ENCODE measurements around the gene EZH2. TPM values are rescaled to one million over a fixed set of nuclear protein-coding genes. Genes with fewer than 3 reads are reported as not detected.

Gene EZH2
- total RNA-seq, 2 experiments from 2014 or later = 117 to 126 TPM

- intact Hi-C loops (cut with DNase I, micrococcal nuclease) = no loop called here
- Mint-ChIP-seq H3K27ac (no peak overlapping the region), H3K9me3 (ENCODE audit: low read depth) (no peaks in the 10 kb centered on the region), H3K4me3 (no peak overlapping the region), H3K4me1 (peaks cover 21% of the 10 kb centered on the region), H3K36me3 (ENCODE audit: low read depth) (no peaks in the 10 kb centered on the region), H3K27me3 (no peaks in the 10 kb centered on the region)
- ATAC-seq = no peak
- ChIA-PET CTCF (no interaction called here), POLR2A (no interaction called here)
- DNase-seq = no peak
Observed at GRCh38 chr7:148901178-148901577, 17.1 kb upstream of the EZH2 start.

DNA sequence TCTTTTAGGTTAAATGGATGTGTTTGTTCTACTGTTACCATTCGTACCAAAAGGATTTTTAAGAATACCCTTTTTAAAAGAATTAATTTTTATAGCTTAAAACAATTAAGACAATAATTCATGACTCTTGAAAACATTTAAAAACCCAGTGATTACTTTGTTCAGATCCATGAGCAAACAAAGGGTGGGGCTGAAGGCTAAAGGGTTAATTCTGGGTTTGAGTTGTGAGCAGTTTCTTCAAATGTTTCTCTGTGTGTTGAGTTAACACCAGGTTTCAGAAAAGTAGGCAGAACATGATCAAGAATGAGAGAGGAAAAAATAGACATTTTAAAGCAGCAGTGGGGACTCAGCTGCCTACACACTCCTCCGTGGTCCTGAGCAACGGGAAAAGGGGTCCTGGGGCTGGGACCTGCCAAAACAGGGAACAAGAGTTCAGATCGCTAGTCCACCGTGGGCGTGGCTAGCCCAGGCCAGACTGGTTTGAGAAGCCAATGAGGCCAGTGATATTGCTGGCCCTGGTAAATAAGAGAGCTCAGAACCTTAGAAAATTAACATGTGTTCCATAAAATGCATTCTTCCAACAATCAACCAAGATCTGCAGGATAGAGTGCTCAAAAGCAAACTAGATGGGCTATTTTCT is 14.9 kb upstream of the EZH2 start:
- Mint-ChIP-seq H3K4me3 (no peak overlapping the region), H3K4me1 (peaks cover 20% of the 10 kb centered on the region), H3K27ac (peak overlapping the region; percentile 48), H3K27me3 (no peaks in the 10 kb centered on the region), H3K9me3 (ENCODE audit: low read depth) (no peaks in the 10 kb centered on the region), H3K36me3 (ENCODE audit: low read depth) (no peaks in the 10 kb centered on the region)
- ChIA-PET CTCF (no interaction called here), POLR2A (no interaction called here)
- intact Hi-C loops (cut with DNase I, micrococcal nuclease) = no loop called here
- DNase-seq (no peak), ATAC-seq (no peak)

DNA sequence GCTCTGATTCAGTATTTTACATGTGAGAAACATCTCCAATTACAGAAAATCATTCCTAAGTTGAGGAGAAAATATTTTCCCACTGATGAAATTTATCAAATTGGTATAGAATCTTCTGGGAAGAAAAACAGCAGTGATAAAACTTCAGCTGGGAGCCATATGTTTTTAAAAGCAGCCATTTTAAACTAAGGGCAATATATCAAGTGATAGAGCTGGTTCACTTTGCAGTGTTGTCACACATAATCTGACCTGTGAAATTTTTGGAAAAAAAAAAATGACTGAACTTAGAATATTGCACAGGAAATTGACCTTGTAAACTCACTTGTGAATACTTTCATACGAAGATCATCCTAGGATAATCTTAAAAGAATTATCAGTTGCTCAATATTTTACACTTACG is 10.5 kb upstream of the EZH2 start:
- Mint-ChIP-seq H3K4me1 (peaks cover 10% of the 10 kb centered on the region), H3K27ac (no peak overlapping the region), H3K9me3 (ENCODE audit: low read depth) (no peaks in the 10 kb centered on the region), H3K27me3 (no peaks in the 10 kb centered on the region), H3K36me3 (ENCODE audit: low read depth) (peaks cover 5% of the 10 kb centered on the region), H3K4me3 (no peak overlapping the region)
- ATAC-seq (no peak), DNase-seq (no peak)
- CTCF ChIA-PET = interaction anchor here (1.2 kb wide), 1 partner anchor 16 kb away, joined by 4 read pairs; no protein-coding TSS in a partner anchor
- intact Hi-C loops (cut with DNase I, micrococcal nuclease) = no loop called here
- POLR2A ChIA-PET = no interaction called here

DNA sequence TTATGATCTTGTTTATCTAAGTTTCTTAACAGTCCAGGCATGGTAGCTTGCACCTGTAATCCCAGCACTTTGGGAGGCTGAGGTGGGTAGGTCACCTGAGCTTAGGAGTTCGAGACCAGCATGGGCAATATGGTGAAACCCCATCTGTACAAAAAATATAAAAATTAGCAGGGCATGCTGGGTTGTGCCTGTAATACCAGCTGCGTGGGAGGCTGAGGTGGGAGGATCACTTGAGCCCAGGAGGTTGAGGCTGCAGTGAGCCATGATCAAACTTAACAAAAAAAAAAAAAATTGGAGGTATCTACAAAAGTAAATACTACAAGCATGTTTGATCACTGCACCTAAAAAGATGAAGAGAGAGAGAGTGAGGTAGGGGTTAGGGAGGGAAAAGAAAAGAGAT is 9.0 kb upstream of the EZH2 start:
- no peak for DNase-seq
- CTCF ChIA-PET = interaction anchor here (0.6 to 1.7 kb wide), 4 partner anchors 70 to 407 kb away, joined by 3 to 5 read pairs (median 4); no protein-coding TSS in a partner anchor
- Mint-ChIP-seq H3K9me3 (ENCODE audit: low read depth) (no peaks in the 10 kb centered on the region), H3K27ac (no peak overlapping the region), H3K27me3 (no peaks in the 10 kb centered on the region), H3K4me1 (peaks cover 5% of the 10 kb centered on the region), H3K36me3 (ENCODE audit: low read depth) (peaks cover 11% of the 10 kb centered on the region), H3K4me3 (no peak overlapping the region)
- ATAC-seq = no peak
- POLR2A ChIA-PET = interaction anchor here (0.6 kb wide), 1 partner anchor 298 kb away, joined by 8 read pairs; no protein-coding TSS in a partner anchor
- intact Hi-C loops (cut with DNase I, micrococcal nuclease) = no loop called here

GRCh38 chr7:148888300-148888699 is 4.2 kb upstream of the EZH2 start:
- POLR2A ChIA-PET = interaction anchor here (1.7 kb wide), 1 partner anchor 53 kb away, joined by 6 read pairs; no protein-coding TSS in a partner anchor
- Mint-ChIP-seq H3K36me3 (ENCODE audit: low read depth) (peaks cover 23% of the 10 kb centered on the region), H3K4me1 (peaks cover 16% of the 10 kb centered on the region), H3K9me3 (ENCODE audit: low read depth) (peaks cover 1% of the 10 kb centered on the region), H3K4me3 (no peak overlapping the region), H3K27ac (peak overlapping the region; percentile 8), H3K27me3 (no peaks in the 10 kb centered on the region)
- CTCF ChIA-PET = interaction anchor here (0.6 to 2.2 kb wide), 6 partner anchors 11 to 96 kb away, joined by 3 to 8 read pairs (median 4); no protein-coding TSS in a partner anchor
- no peak for DNase-seq
- ATAC-seq = no peak
- intact Hi-C loops (cut with DNase I, micrococcal nuclease) = loop anchor here in 1 of 2 experiments (10.0 kb wide), 3 partner anchors 357 to 987 kb away; partner anchors contain the start of gene ATP6V0E2

- CTCF ChIA-PET = interaction anchor here (0.9 to 1.1 kb wide), 3 partner anchors 17 to 260 kb away, joined by 3 read pairs; partner anchors contain the start of gene ZNF398
- intact Hi-C loops (cut with DNase I, micrococcal nuclease) = loop anchor here in 1 of 2 experiments (10.0 kb wide), 3 partner anchors 358 to 988 kb away; partner anchors contain the start of gene ATP6V0E2
- DNase-seq (no peak), ATAC-seq (no peak)
- peaks cover 1% of the 10 kb centered on the region for H3K9me3 Mint-ChIP-seq (ENCODE audit: low read depth)
- peaks cover 16% of the 10 kb centered on the region for H3K4me1 Mint-ChIP-seq
- H3K27me3 Mint-ChIP-seq = no peaks in the 10 kb centered on the region
- H3K36me3 Mint-ChIP-seq (ENCODE audit: low read depth) = peaks cover 28% of the 10 kb centered on the region
- H3K4me3 Mint-ChIP-seq = no peak overlapping the region
- H3K27ac Mint-ChIP-seq = peak overlapping the region; percentile 69
- POLR2A ChIA-PET = interaction anchor here (0.7 to 3.7 kb wide), 4 partner anchors 14 to 75 kb away, joined by 3 to 23 read pairs (median 6); no protein-coding TSS in a partner anchor
Observed at GRCh38 chr7:148886844-148887243, 2.8 kb upstream of the EZH2 start.

DNA sequence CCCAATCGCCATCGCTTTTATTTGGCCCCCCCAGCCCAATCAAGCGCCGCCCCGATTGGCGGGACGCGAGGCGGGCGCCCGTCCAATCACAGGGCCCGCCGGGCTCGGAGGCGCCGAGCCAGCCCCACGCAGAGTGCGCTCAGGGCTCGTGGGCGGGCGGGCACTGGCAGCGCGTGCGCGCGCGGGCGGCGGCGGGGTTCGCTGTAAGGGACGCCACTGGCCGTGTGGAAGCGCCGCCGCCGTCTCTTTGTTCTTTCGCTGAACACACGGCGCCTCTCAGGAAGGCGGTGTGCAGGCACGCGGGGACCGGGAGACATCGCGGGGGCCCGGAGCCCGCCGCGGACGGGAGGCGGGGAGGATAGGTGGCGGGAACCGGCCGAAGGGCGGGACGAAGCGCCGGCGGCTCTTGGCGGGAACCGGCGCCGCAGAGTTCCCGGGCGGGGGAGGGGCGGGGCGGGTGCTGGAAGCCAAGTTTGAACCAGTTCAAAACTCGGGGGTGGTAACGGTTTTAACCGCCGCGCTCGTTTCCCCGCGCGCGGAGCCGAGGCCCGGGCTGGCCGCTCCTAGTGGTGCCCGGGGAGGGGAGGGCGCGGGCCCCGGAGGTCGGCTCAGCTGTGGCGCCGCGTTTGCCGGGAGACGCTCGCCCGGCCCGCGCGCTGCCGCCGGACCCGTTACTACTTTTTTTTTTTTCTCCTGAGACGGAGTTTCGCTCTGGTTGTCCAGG is 370 bp upstream of the EZH2 start:
- CTCF ChIA-PET = interaction anchor here (0.8 to 2.0 kb wide), 3 partner anchors 54 to 57 kb away, joined by 3 to 17 read pairs (median 3); no protein-coding TSS in a partner anchor
- peaks cover 1% of the 10 kb centered on the region for H3K9me3 Mint-ChIP-seq (ENCODE audit: low read depth)
- peak overlapping the region; percentile 99 for H3K27ac Mint-ChIP-seq
- H3K4me3 Mint-ChIP-seq = peak overlapping the region; percentile 95
- POLR2A ChIA-PET = interaction anchor here (0.6 to 3.9 kb wide), 8 partner anchors 28 to 186 kb away, joined by 3 to 40 read pairs (median 4); partner anchors contain the start of gene CUL1
- H3K4me1 Mint-ChIP-seq = peaks cover 34% of the 10 kb centered on the region
- intact Hi-C loops (cut with DNase I, micrococcal nuclease) = loop anchor here (1.0 to 10.0 kb wide), 14 partner anchors 29 to 990 kb away; partner anchors contain the start of genes ATP6V0E2 (in 1 of the 2), PDIA4 (in 1 of the 2), ZNF398 (in 1 of the 2) and ZNF425 (in 1 of the 2)
- ATAC-seq (peak; percentile 92), DNase-seq (peak; percentile 97)
- no peaks in the 10 kb centered on the region for H3K27me3 Mint-ChIP-seq
- peaks cover 30% of the 10 kb centered on the region for H3K36me3 Mint-ChIP-seq (ENCODE audit: low read depth)

GRCh38 chr7:148883266-148884048 is 634 bp downstream of the EZH2 start:
- POLR2A ChIA-PET = interaction anchor here (0.5 to 3.9 kb wide), 11 partner anchors 10 to 185 kb away, joined by 3 to 40 read pairs (median 4); partner anchors contain the start of gene CUL1
- peaks cover 34% of the 10 kb centered on the region for H3K4me1 Mint-ChIP-seq

DNA sequence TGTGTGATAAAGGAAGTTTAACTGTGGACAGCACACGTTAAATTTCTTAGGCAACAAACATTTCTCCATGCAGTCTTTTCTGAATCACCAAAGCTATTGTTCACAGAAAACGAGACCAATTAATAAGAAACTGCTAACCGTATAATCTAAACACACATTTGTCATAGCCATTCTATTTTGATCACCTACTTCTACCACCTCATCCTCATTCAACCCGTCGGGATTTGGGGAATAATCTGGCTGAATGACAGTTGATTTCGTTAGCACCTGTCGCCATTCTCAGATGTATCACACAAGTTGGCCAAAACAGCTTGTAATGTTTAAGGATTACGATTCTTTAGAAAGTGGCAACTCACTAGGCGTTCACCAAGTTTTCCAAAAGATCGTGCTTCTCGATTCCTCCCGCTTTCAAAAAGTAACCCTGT is 1.2 kb downstream of the EZH2 start:
- ATAC-seq (no peak), DNase-seq (no peak)
- Mint-ChIP-seq H3K27me3 (no peaks in the 10 kb centered on the region), H3K27ac (peak overlapping the region; percentile 93), H3K4me3 (peak overlapping the region; percentile 95), H3K4me1 (peaks cover 40% of the 10 kb centered on the region), H3K9me3 (ENCODE audit: low read depth) (peaks cover 1% of the 10 kb centered on the region), H3K36me3 (ENCODE audit: low read depth) (peaks cover 29% of the 10 kb centered on the region)
- intact Hi-C loops (cut with DNase I, micrococcal nuclease) = loop anchor here (2.0 to 10.0 kb wide), 5 partner anchors 26 to 992 kb away; partner anchors contain the start of gene ATP6V0E2 (in 1 of the 2)
- ChIA-PET CTCF (interaction anchor here (0.6 to 2.0 kb wide), 10 partner anchors 10 to 264 kb away, joined by 3 to 17 read pairs (median 4); partner anchors contain the start of gene ZNF398), POLR2A (interaction anchor here (0.5 to 3.9 kb wide), 9 partner anchors 9 to 185 kb away, joined by 3 to 40 read pairs (median 4); partner anchors contain the start of gene CUL1)

More at GRCh38 chr7:148883266-148884048, 634 bp downstream of the EZH2 start:
- Mint-ChIP-seq H3K27ac (peak overlapping the region; percentile 93), H3K9me3 (ENCODE audit: low read depth) (peaks cover 1% of the 10 kb centered on the region), H3K27me3 (no peaks in the 10 kb centered on the region), H3K36me3 (ENCODE audit: low read depth) (peaks cover 26% of the 10 kb centered on the region), H3K4me3 (peak overlapping the region; percentile 95)
- DNase-seq (peak; percentile 67), ATAC-seq (peak; percentile 6)
- CTCF ChIA-PET = interaction anchor here (0.6 to 2.0 kb wide), 9 partner anchors 11 to 183 kb away, joined by 3 to 17 read pairs (median 3); no protein-coding TSS in a partner anchor
- intact Hi-C loops (cut with DNase I, micrococcal nuclease) = loop anchor here (1.0 to 10.0 kb wide), 15 partner anchors 27 to 991 kb away; partner anchors contain the start of genes ATP6V0E2 (in 1 of the 2), PDIA4 (in 1 of the 2), ZNF398 (in 1 of the 2) and ZNF425 (in 1 of the 2)

GRCh38 chr7:148882192-148882591 is 1.9 kb downstream of the EZH2 start:
- Mint-ChIP-seq H3K4me3 (peak overlapping the region; percentile 95), H3K36me3 (ENCODE audit: low read depth) (peaks cover 34% of the 10 kb centered on the region), H3K9me3 (ENCODE audit: low read depth) (peaks cover 1% of the 10 kb centered on the region), H3K4me1 (peaks cover 43% of the 10 kb centered on the region), H3K27ac (peak overlapping the region; percentile 51), H3K27me3 (no peaks in the 10 kb centered on the region)
- intact Hi-C loops (cut with DNase I, micrococcal nuclease) = loop anchor here (2.0 to 10.0 kb wide), 5 partner anchors 25 to 993 kb away; partner anchors contain the start of gene ATP6V0E2 (in 1 of the 2)
- ChIA-PET CTCF (interaction anchor here (1.8 to 2.0 kb wide), 2 partner anchors 33 to 59 kb away, joined by 5 to 17 read pairs; no protein-coding TSS in a partner anchor), POLR2A (interaction anchor here (1.1 to 3.9 kb wide), 6 partner anchors 9 to 184 kb away, joined by 3 to 40 read pairs (median 6); partner anchors contain the start of gene CUL1)
- DNase-seq = no peak
- ATAC-seq = no peak
